ENCODE measurements around the gene PPP2R1A. TPM values are rescaled to one million over a fixed set of nuclear protein-coding genes. Genes with fewer than 3 reads are reported as not detected.

PPP2R1A gene
- 100 to 1,000 TPM in 4 of 5 donors, 10 to 100 TPM in 1; 73.3 to 272 (median 192) TPM for total RNA-seq
- polyA plus RNA-seq, result 100 to 1,000 TPM in 2 of 3 donors, 10 to 100 TPM in 1; 98.7 to 146 (median 109) TPM
- long read RNA-seq, donor 1, full-length matches to known transcripts, result 21 of 21 reads
- long read RNA-seq, donor 1, partial matches to known transcripts, result 0 of 21 reads
- long read RNA-seq, donor 1, other reads (novel, unspliced or antisense), result 0 of 21 reads
- long read RNA-seq, donor 2, full-length matches to known transcripts, result 36 of 36 reads
- long read RNA-seq, donor 2, partial matches to known transcripts, result 0 of 36 reads
- long read RNA-seq, donor 2, other reads (novel, unspliced or antisense), result 0 of 36 reads
- long read RNA-seq, donor 3, full-length matches to known transcripts, result 18 of 23 reads
- long read RNA-seq, donor 3, partial matches to known transcripts, result 5 of 23 reads
- long read RNA-seq, donor 3, other reads (novel, unspliced or antisense), result 0 of 23 reads
- long read RNA-seq, donor 4, full-length matches to known transcripts, result 2 of 2 reads
- long read RNA-seq, donor 4, partial matches to known transcripts, result 0 of 2 reads
- long read RNA-seq, donor 4, other reads (novel, unspliced or antisense), result 0 of 2 reads
- long read RNA-seq, donor 5, full-length matches to known transcripts, result 43 of 63 reads
- long read RNA-seq, donor 5, partial matches to known transcripts, result 20 of 63 reads
- long read RNA-seq, donor 5, other reads (novel, unspliced or antisense), result 0 of 63 reads
- long read RNA-seq, donor 6, full-length matches to known transcripts, result 85 of 135 reads
- long read RNA-seq, donor 6, partial matches to known transcripts, result 50 of 135 reads
- long read RNA-seq, donor 6, other reads (novel, unspliced or antisense), result 0 of 135 reads
- long read RNA-seq, donor 7, full-length matches to known transcripts, result 38 of 58 reads
- long read RNA-seq, donor 7, partial matches to known transcripts, result 20 of 58 reads
- long read RNA-seq, donor 7, other reads (novel, unspliced or antisense), result 0 of 58 reads
- long read RNA-seq, donor 8, full-length matches to known transcripts, result 45 of 61 reads
- long read RNA-seq, donor 8, partial matches to known transcripts, result 16 of 61 reads
- long read RNA-seq, donor 8, other reads (novel, unspliced or antisense), result 0 of 61 reads
- long read RNA-seq, donor 9, full-length matches to known transcripts, result 29 of 74 reads
- long read RNA-seq, donor 9, partial matches to known transcripts, result 45 of 74 reads
- long read RNA-seq, donor 9, other reads (novel, unspliced or antisense), result 0 of 74 reads
- long read RNA-seq, donor 10, full-length matches to known transcripts, result 11 of 17 reads
- long read RNA-seq, donor 10, partial matches to known transcripts, result 6 of 17 reads
- long read RNA-seq, donor 10, other reads (novel, unspliced or antisense), result 0 of 17 reads

DNA sequence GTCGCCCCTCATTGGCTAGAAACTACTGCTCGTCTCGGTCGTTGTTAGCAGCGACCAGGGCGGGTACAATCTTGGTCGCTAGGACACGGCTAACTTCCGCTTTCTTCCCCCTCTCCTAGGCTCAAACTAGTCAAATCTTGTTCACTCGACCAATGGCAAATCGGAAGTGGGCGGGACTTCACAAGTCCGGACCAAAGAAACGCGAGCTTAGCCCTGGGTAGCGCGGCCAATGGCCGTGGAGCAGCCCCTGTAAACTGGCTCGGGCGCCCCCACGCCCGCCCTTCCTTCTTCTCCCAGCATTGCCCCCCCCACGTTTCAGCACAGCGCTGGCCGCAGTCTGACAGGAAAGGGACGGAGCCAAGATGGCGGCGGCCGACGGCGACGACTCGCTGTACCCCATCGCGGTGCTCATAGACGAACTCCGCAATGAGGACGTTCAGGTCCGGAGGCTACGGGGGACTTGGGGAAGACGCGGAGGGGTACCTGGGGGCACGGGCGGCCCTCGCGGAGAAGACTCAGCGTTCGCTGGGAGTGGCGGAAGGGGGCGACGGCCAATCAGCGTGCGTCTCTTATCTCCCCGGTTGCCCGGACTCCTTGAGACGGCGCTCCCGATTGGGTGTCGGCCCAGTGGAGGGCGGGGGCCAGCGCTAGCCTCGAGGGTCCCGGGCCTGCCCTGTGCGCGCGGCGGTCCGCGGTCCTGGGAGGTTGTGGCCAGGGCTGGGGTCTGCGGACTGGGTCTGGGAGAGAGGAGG, at the start of gene PPP2R1A:
Gene PPP2R1A, plus strand, starts transcription at position 318 of the 752 bp plus-strand sequence. Its CDS starts 45 bp downstream, at position 363.
- no peaks in the 10 kb centered on the region for H3K27me3 ChIP-seq
- intact Hi-C loops (cut with DNase I; ENCODE audit: low total_unique reads), result no loop called here
- WGBS, 5 donors, result 0 to 1% (median 0%) methylated on average over 40 to 70 of the region's 70 CpGs
- peak within 1 kb of the TSS; percentile 92 to 98 (median 96) for H3K27ac ChIP-seq
- TF ChIP-seq, protein P1, sequence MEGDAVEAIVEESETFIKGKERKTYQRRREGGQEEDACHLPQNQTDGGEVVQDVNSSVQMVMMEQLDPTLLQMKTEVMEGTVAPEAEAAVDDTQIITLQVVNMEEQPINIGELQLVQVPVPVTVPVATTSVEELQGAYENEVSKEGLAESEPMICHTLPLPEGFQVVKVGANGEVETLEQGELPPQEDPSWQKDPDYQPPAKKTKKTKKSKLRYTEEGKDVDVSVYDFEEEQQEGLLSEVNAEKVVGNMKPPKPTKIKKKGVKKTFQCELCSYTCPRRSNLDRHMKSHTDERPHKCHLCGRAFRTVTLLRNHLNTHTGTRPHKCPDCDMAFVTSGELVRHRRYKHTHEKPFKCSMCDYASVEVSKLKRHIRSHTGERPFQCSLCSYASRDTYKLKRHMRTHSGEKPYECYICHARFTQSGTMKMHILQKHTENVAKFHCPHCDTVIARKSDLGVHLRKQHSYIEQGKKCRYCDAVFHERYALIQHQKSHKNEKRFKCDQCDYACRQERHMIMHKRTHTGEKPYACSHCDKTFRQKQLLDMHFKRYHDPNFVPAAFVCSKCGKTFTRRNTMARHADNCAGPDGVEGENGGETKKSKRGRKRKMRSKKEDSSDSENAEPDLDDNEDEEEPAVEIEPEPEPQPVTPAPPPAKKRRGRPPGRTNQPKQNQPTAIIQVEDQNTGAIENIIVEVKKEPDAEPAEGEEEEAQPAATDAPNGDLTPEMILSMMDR (IDR thresholded peaks at IDR 0.05), result no peak
- TF ChIP-seq POLR2AphosphoS5 (IDR thresholded peaks at IDR 0.05) (peak; percentile 43 to 87 (median 86)), POLR2A (IDR thresholded peaks at IDR 0.05) (peak in 1 of 4 donors; percentile 90)
- peak; percentile 99 to 100 for DNase-seq
- H3K36me3 ChIP-seq, result peaks cover 0 to 20% (median 13%) of the 10 kb centered on the region in 4 donors
- peaks cover 31 to 55% (median 45%) of the 10 kb centered on the region in 4 donors for H3K4me1 ChIP-seq
- no peaks in the 10 kb centered on the region for H3K9me3 ChIP-seq
- peak within 1 kb of the TSS; percentile 81 to 95 (median 90) for H3K4me3 ChIP-seq

DNA sequence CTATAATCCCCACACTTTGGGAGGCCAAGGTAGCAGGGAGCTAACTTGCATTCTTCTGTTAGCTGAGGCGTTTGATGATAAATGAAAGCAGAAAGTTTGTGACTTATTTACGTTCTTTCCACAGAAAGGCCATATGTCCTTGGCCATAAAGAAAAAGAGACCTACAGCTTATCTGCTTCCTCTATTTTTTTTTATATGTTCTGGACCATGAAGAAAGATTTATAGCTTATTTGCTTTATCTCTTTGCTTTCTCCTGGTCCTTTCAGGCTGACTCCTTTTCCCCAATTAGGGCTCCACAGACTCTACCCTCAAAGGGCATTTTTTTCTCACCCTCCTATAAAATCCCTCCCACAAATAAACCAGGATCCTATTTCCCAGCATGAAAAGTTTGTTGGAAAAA, 48.6 kb upstream of the PPP2R1A start:
- WGBS, 5 donors, result 81 to 91% (median 83%) methylated on average over 2 of the region's 2 CpGs
- no peak overlapping the region for H3K4me3 ChIP-seq
- no peaks in the 10 kb centered on the region for H3K36me3 ChIP-seq
- no peak for DNase-seq
- peak overlapping the region in 1 of 5 donors; percentile 93 for H3K27ac ChIP-seq
- peaks cover 0 to 6% (median under 1%) of the 10 kb centered on the region in 4 donors for H3K9me3 ChIP-seq
- TF ChIP-seq POLR2A (IDR thresholded peaks at IDR 0.05) (no peak), POLR2AphosphoS5 (IDR thresholded peaks at IDR 0.05) (no peak), EP300 (IDR thresholded peaks at IDR 0.05) (no peak)
- TF ChIP-seq, protein P1 (IDR thresholded peaks at IDR 0.05), result no peak
- H3K27me3 ChIP-seq, result no peaks in the 10 kb centered on the region
- peaks cover 19 to 28% (median 23%) of the 10 kb centered on the region in 4 donors for H3K4me1 ChIP-seq
- intact Hi-C loops (cut with DNase I; ENCODE audit: low total_unique reads), result loop anchor here (5.0 kb wide), 1 partner anchor 96 kb away; no protein-coding TSS in a partner anchor

DNA sequence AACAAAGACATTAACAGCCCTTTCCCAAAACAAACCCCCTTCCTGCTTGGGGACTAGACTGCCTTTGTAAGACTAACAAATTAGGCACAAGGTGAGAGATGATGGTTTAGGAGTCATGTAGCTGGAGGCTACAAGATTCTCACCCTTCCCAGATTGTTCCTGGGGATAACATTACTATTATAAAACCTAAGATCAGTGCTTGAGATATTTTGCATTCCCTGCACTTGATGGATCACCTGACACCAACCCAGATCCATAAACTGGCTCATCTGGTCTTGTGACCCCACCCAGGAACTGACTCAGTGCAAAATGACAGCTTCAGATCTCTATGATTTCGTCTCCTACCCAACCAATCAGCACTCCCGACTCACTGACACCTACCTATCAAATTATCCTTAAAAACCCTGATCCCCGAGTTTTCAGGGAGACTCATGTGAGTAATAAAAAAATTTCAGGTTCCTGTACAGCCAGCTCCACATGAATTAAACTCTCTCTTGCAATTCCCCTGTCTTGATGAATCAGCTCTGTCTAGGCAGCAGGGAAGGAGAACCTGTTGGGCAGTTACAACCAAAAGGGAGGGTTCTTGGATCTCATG, 47.8 kb upstream of the PPP2R1A start:
- Histone ChIP-seq H3K4me3 (no peak overlapping the region), H3K36me3 (no peaks in the 10 kb centered on the region), H3K27ac (no peak overlapping the region), H3K9me3 (peaks cover 0 to 11% (median 0%) of the 10 kb centered on the region in 4 donors), H3K27me3 (no peaks in the 10 kb centered on the region), H3K4me1 (peaks cover 19 to 28% (median 23%) of the 10 kb centered on the region in 4 donors)
- TF ChIP-seq POLR2A (IDR thresholded peaks at IDR 0.05) (no peak), EP300 (IDR thresholded peaks at IDR 0.05) (no peak), POLR2AphosphoS5 (IDR thresholded peaks at IDR 0.05) (no peak)
- TF ChIP-seq, protein P1 (IDR thresholded peaks at IDR 0.05), result no peak
- 85 to 89% (median 87%) methylated on average over 3 of the region's 3 CpGs for WGBS, 5 donors
- intact Hi-C loops (cut with DNase I; ENCODE audit: low total_unique reads), result loop anchor here (5.0 kb wide), 1 partner anchor 95 kb away; no protein-coding TSS in a partner anchor
- peak in 1 of 2 donors; percentile 1 for DNase-seq

Data from stomach (tissue), 19 donors.